BE2C (cell line): Measurements from ENCODE around the gene SESN2.

Experiments
- DNase-seq: peaks from one replicate; pipeline ENCODE4 v3.0.0-alpha.2; 2020
- H3K27me3 ChIP-seq: fragments of 250-450 bp; sonication (Bioruptor Pico); 2 replicates; pipeline ENCODE4 v1.5.1; 2020; ENCODE audit warnings: mild to moderate bottlenecking
- H3K36me3 ChIP-seq: fragments of 250-450 bp; sonication (Bioruptor Pico); 2 replicates; pipeline ENCODE4 v1.5.1; 2020; ENCODE audit warnings: mild to moderate bottlenecking
- H3K4me1 ChIP-seq: fragments of 250-450 bp; sonication (Bioruptor Pico); 2 replicates; pipeline ENCODE4 v1.5.1; 2020
- H3K4me3 ChIP-seq: 2 replicates; pipeline ENCODE4 v1.5.1; 2011; ENCODE audit warnings: low read depth, low read length
- H3K9me3 ChIP-seq: fragments of 250-450 bp; sonication (Bioruptor Pico); 2 replicates; pipeline ENCODE4 v1.5.1; 2020
- CTCF ChIP-seq: IDR thresholded peaks from 2 replicates; pipeline ENCODE4 v1.5.1; 2012; ENCODE audit warnings: mild to moderate bottlenecking, low read depth, low read length

SESN2 gene

GRCh38 chr1:28280501-28280900 lies 21.2 kb downstream of the SESN2 start:
- H3K4me3 ChIP-seq, result no peak overlapping the region
- H3K36me3 ChIP-seq, result no peaks in the 10 kb centered on the region
- no peak for DNase-seq
- no peaks in the 10 kb centered on the region for H3K9me3 ChIP-seq
- H3K27me3 ChIP-seq, result no peaks in the 10 kb centered on the region
- no peaks in the 10 kb centered on the region for H3K4me1 ChIP-seq
- TF ChIP-seq CTCF, result no peak

- Histone ChIP-seq H3K36me3 (no peaks in the 10 kb centered on the region), H3K9me3 (no peaks in the 10 kb centered on the region)
- TF ChIP-seq CTCF, result no peak
Measured at GRCh38 chr1:28280977-28281381, 21.7 kb downstream of the SESN2 start.

GRCh38 chr1:28281608-28282425 lies 22.5 kb downstream of the SESN2 start:
- Histone ChIP-seq H3K9me3 (no peaks in the 10 kb centered on the region), H3K36me3 (no peaks in the 10 kb centered on the region), H3K4me3 (no peak overlapping the region), H3K27me3 (no peaks in the 10 kb centered on the region), H3K4me1 (no peaks in the 10 kb centered on the region)
- no peak for DNase-seq
- TF ChIP-seq CTCF, result no peak

More at GRCh38 chr1:28280977-28281381, 21.7 kb downstream of the SESN2 start:
- Histone ChIP-seq H3K27me3 (no peaks in the 10 kb centered on the region), H3K4me1 (no peaks in the 10 kb centered on the region), H3K4me3 (no peak overlapping the region)
- no peak for DNase-seq

- Histone ChIP-seq H3K9me3 (no peaks in the 10 kb centered on the region), H3K4me3 (no peak overlapping the region), H3K36me3 (no peaks in the 10 kb centered on the region), H3K4me1 (no peaks in the 10 kb centered on the region), H3K27me3 (no peaks in the 10 kb centered on the region)
- TF ChIP-seq CTCF, result no peak
- DNase-seq, result no peak
Measured at GRCh38 chr1:28282426-28283407, 23.4 kb downstream of the SESN2 start.

GRCh38 chr1:28286111-28286510 lies 26.8 kb downstream of the SESN2 start:
- no peak for TF ChIP-seq CTCF
- no peaks in the 10 kb centered on the region for H3K27me3 ChIP-seq
- no peaks in the 10 kb centered on the region for H3K4me1 ChIP-seq
- H3K9me3 ChIP-seq, result no peaks in the 10 kb centered on the region
- no peak overlapping the region for H3K4me3 ChIP-seq
- no peak for DNase-seq
- no peaks in the 10 kb centered on the region for H3K36me3 ChIP-seq

- no peak for DNase-seq
- Histone ChIP-seq H3K4me1 (no peaks in the 10 kb centered on the region), H3K9me3 (no peaks in the 10 kb centered on the region), H3K36me3 (no peaks in the 10 kb centered on the region), H3K4me3 (no peak overlapping the region), H3K27me3 (no peaks in the 10 kb centered on the region)
- TF ChIP-seq CTCF, result no peak
Measured at GRCh38 chr1:28288487-28288886, 29.2 kb downstream of the SESN2 start.
